ENCODE measurements around the gene HBS1L. TPM values are rescaled to one million over a fixed set of nuclear protein-coding genes. Genes with fewer than 3 reads are reported as not detected.

Gene HBS1L
- total RNA-seq, 1 donor = 114 TPM

GRCh38 chr6:135071541-135071940, 16.9 kb upstream of the HBS1L start:
- DNase-seq (ENCODE audit: low read depth) = no peak
- H3K4me3 ChIP-seq (ENCODE audit: low read depth, low read length) = no peak overlapping the region
- TF ChIP-seq, protein P1, sequence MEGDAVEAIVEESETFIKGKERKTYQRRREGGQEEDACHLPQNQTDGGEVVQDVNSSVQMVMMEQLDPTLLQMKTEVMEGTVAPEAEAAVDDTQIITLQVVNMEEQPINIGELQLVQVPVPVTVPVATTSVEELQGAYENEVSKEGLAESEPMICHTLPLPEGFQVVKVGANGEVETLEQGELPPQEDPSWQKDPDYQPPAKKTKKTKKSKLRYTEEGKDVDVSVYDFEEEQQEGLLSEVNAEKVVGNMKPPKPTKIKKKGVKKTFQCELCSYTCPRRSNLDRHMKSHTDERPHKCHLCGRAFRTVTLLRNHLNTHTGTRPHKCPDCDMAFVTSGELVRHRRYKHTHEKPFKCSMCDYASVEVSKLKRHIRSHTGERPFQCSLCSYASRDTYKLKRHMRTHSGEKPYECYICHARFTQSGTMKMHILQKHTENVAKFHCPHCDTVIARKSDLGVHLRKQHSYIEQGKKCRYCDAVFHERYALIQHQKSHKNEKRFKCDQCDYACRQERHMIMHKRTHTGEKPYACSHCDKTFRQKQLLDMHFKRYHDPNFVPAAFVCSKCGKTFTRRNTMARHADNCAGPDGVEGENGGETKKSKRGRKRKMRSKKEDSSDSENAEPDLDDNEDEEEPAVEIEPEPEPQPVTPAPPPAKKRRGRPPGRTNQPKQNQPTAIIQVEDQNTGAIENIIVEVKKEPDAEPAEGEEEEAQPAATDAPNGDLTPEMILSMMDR (IDR thresholded peaks at IDR 0.05; ENCODE audit: insufficient read depth, low read depth, low read length) = no peak

GRCh38 chr6:135067911-135068310, 13.3 kb upstream of the HBS1L start:
- TF ChIP-seq, protein P1 (IDR thresholded peaks at IDR 0.05; ENCODE audit: insufficient read depth, low read depth, low read length) = no peak
- H3K4me3 ChIP-seq (ENCODE audit: low read depth, low read length) = no peak overlapping the region
- no peak for DNase-seq (ENCODE audit: low read depth)

GRCh38 chr6:135066806-135067205, 12.2 kb upstream of the HBS1L start:
- no peak overlapping the region for H3K4me3 ChIP-seq (ENCODE audit: low read depth, low read length)
- no peak for DNase-seq (ENCODE audit: low read depth)
- TF ChIP-seq, protein P1 (IDR thresholded peaks at IDR 0.05; ENCODE audit: insufficient read depth, low read depth, low read length) = no peak

- no peak for DNase-seq (ENCODE audit: low read depth)
- TF ChIP-seq, protein P1 (IDR thresholded peaks at IDR 0.05; ENCODE audit: insufficient read depth, low read depth, low read length) = no peak
Measured at GRCh38 chr6:135066397-135066796, 11.8 kb upstream of the HBS1L start.

DNA sequence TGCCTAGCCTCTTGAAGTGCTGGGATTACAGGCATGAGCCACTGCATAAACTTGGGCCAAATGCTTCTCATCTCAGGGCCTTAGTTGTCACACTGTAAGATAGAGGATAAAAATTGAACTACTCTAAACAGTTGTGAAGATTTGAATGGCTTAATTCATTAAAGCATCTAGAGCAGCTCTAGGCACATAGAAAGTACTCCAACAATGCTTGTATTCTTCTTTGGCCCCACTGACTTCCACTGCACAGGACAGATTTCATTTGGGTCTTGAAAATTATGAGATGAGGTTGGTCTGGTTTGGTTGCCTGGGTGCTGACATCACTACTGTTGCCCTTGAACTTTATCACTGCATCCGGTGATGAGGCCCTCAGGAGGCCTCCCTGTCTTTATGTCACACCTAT, 10.0 kb upstream of the HBS1L start:
- no peak for DNase-seq (ENCODE audit: low read depth)
- no peak overlapping the region for H3K4me3 ChIP-seq (ENCODE audit: low read depth, low read length)
- TF ChIP-seq, protein P1 (IDR thresholded peaks at IDR 0.05; ENCODE audit: insufficient read depth, low read depth, low read length) = no peak

More at GRCh38 chr6:135066397-135066796, 11.8 kb upstream of the HBS1L start:
- no peak overlapping the region for H3K4me3 ChIP-seq (ENCODE audit: low read depth, low read length)

GRCh38 chr6:135063926-135064325, 9.3 kb upstream of the HBS1L start:
- no peak for DNase-seq (ENCODE audit: low read depth)
- TF ChIP-seq, protein P1 (IDR thresholded peaks at IDR 0.05; ENCODE audit: insufficient read depth, low read depth, low read length) = no peak
- no peak overlapping the region for H3K4me3 ChIP-seq (ENCODE audit: low read depth, low read length)

- DNase-seq (ENCODE audit: low read depth) = no peak
- no peak overlapping the region for H3K4me3 ChIP-seq (ENCODE audit: low read depth, low read length)
- TF ChIP-seq, protein P1 (IDR thresholded peaks at IDR 0.05; ENCODE audit: insufficient read depth, low read depth, low read length) = no peak
Measured at GRCh38 chr6:135062735-135063134, 8.1 kb upstream of the HBS1L start.

All from fibroblast of villous mesenchyme (primary cell).